SK-N-SH treated with all-trans-retinoic acid at 6 μM for 48 hours (cell line): Measurements from ENCODE around the gene TMEM121B.

Experiments
- ATAC-seq: fragments of 200-7000 bp; cut with Tn5 transposase; 3 replicates; pipeline ENCODE4 v1.9.1; 2020; ENCODE audit warnings: mild to moderate bottlenecking, moderate library complexity
- ARNTL ChIP-seq: fragments of 450-650 bp; formaldehyde crosslinking; IDR thresholded peaks from 2 replicates; pipeline ENCODE4 v1.5.0; 2020; ENCODE audit warnings: low read depth, mild to moderate bottlenecking, moderate library complexity, borderline replicate concordance
- BACH2 ChIP-seq: fragments of 250-450 bp; sonication (Bioruptor Pico); IDR thresholded peaks from 2 replicates; pipeline ENCODE4 v1.9.0; 2021; ENCODE audit warnings: mild to moderate bottlenecking, borderline replicate concordance
- CREB5 ChIP-seq: fragments of 250-450 bp; sonication (Bioruptor Pico); IDR thresholded peaks from 2 replicates; pipeline ENCODE4 v1.5.1; 2020; ENCODE audit warnings: low read depth, mild to moderate bottlenecking, moderate library complexity
- CSDC2 ChIP-seq: fragments of 250-450 bp; sonication (Bioruptor Pico); IDR thresholded peaks from 2 replicates; pipeline ENCODE4 v1.5.0; 2020; ENCODE audit warnings: mild to moderate bottlenecking, moderate library complexity
- CSRNP3 ChIP-seq: fragments of 250-450 bp; sonication (Bioruptor Pico); IDR thresholded peaks from 2 replicates; pipeline ENCODE4 v1.5.1; 2021; ENCODE audit warnings: mild to moderate bottlenecking, moderate library complexity
- ESRRG ChIP-seq: fragments of 250-450 bp; sonication (Bioruptor Pico); IDR thresholded peaks from 2 replicates; pipeline ENCODE4 v1.6.1; 2021; ENCODE audit warnings: mild to moderate bottlenecking
- GLIS3 ChIP-seq: fragments of 250-450 bp; sonication (Bioruptor Pico); IDR thresholded peaks from 2 replicates; pipeline ENCODE4 v1.5.0; 2020; ENCODE audit warnings: mild to moderate bottlenecking, moderate library complexity
- ISL1 ChIP-seq: fragments of 250-450 bp; sonication (Bioruptor Pico); IDR thresholded peaks from 2 replicates; pipeline ENCODE4 v2.1.2; 2022; ENCODE audit warnings: mild to moderate bottlenecking, moderate library complexity
- OSR1 ChIP-seq: fragments of 250-450 bp; sonication (Bioruptor Pico); IDR thresholded peaks from 2 replicates; pipeline ENCODE4 v1.8.0; 2022; ENCODE audit warnings: moderate library complexity, mild to moderate bottlenecking, inconsistent platforms
- PATZ1 ChIP-seq: fragments of 250-450 bp; sonication (Bioruptor Pico); IDR thresholded peaks from 2 replicates; pipeline ENCODE4 v1.8.0; 2020; ENCODE audit warnings: mild to moderate bottlenecking, moderate library complexity, borderline replicate concordance
- POU6F1 ChIP-seq: fragments of 250-450 bp; sonication (Bioruptor Pico); IDR thresholded peaks from 2 replicates; pipeline ENCODE4 v1.8.0; 2021; ENCODE audit warnings: low read depth, mild to moderate bottlenecking, moderate library complexity, borderline replicate concordance
- RARB ChIP-seq: fragments of 250-450 bp; sonication (Bioruptor Pico); IDR thresholded peaks from 2 replicates; pipeline ENCODE4 v1.8.0; 2021; ENCODE audit warnings: mild to moderate bottlenecking, moderate library complexity
- SNAI2 ChIP-seq: fragments of 250-450 bp; sonication (Bioruptor Pico); IDR thresholded peaks from 2 replicates; pipeline ENCODE4 v1.5.0; 2020; ENCODE audit warnings: mild to moderate bottlenecking, moderate library complexity
- TOX ChIP-seq: fragments of 250-450 bp; sonication (Bioruptor Pico); IDR thresholded peaks from 2 replicates; pipeline ENCODE4 v1.8.0; 2021; ENCODE audit warnings: mild to moderate bottlenecking, moderate library complexity, borderline replicate concordance
- TSHZ2 ChIP-seq: fragments of 250-450 bp; sonication (Bioruptor Pico); IDR thresholded peaks from 2 replicates; pipeline ENCODE4 v1.5.0; 2020; ENCODE audit warnings: mild to moderate bottlenecking, moderate library complexity
- ZC3H10 ChIP-seq: fragments of 250-450 bp; sonication (Bioruptor Pico); IDR thresholded peaks from 2 replicates; pipeline ENCODE4 v1.5.1; 2021; ENCODE audit warnings: mild to moderate bottlenecking, moderate library complexity
- ZFP3 ChIP-seq: fragments of 250-450 bp; sonication (Bioruptor Pico); IDR thresholded peaks from 2 replicates; pipeline ENCODE4 v1.5.0; 2020; ENCODE audit warnings: mild to moderate bottlenecking, moderate library complexity
- ZFP30 ChIP-seq: fragments of 450-650 bp; formaldehyde crosslinking; IDR thresholded peaks from 2 replicates; pipeline ENCODE4 v1.5.0; 2022; ENCODE audit warnings: mild to moderate bottlenecking, moderate library complexity
- ZNF565 ChIP-seq: fragments of 450-650 bp; formaldehyde crosslinking; conservative IDR thresholded peaks from 2 replicates; pipeline ENCODE4 v1.5.0; 2020; ENCODE audit warnings: low read depth, mild to moderate bottlenecking, moderate library complexity
- ZNF70 ChIP-seq: fragments of 450-650 bp; formaldehyde crosslinking; IDR thresholded peaks from 2 replicates; pipeline ENCODE4 v1.5.0; 2020; ENCODE audit warnings: mild to moderate bottlenecking, moderate library complexity
- ZNF8 ChIP-seq: fragments of 450-650 bp; formaldehyde crosslinking; IDR thresholded peaks from 2 replicates; pipeline ENCODE4 v1.5.0; 2020; ENCODE audit warnings: mild to moderate bottlenecking, moderate library complexity

TMEM121B gene

GRCh38 chr22:17164392-17165024 lies 43.3 kb upstream of the TMEM121B start:
- ATAC-seq: no peak
- no peak for TF ChIP-seq ZFP3 (CRISPR knock-in tag)
- TF ChIP-seq TSHZ2 (CRISPR knock-in tag): no peak
- no peak for TF ChIP-seq SNAI2
- TF ChIP-seq BACH2 (CRISPR knock-in tag): no peak
- no peak for TF ChIP-seq CSRNP3
- no peak for TF ChIP-seq ARNTL (CRISPR knock-in tag)
- TF ChIP-seq CREB5 (CRISPR knock-in tag): no peak
- TF ChIP-seq ZNF565 (CRISPR knock-in tag): no peak
- no peak for TF ChIP-seq ZC3H10 (CRISPR knock-in tag)
- TF ChIP-seq ZNF70: no peak
- TF ChIP-seq, all 23 proteins: peak for 0

- no peak for ATAC-seq
- TF ChIP-seq ZNF70: no peak
- no peak for TF ChIP-seq RARB (CRISPR knock-in tag)
- no peak for TF ChIP-seq ZFP30
- TF ChIP-seq ARNTL (CRISPR knock-in tag): no peak
- TF ChIP-seq ESRRG (CRISPR knock-in tag): no peak
- TF ChIP-seq POU6F1 (CRISPR knock-in tag): no peak
- TF ChIP-seq ZC3H10 (CRISPR knock-in tag): no peak
- no peak for TF ChIP-seq GLIS3 (CRISPR knock-in tag)
- no peak for TF ChIP-seq CSDC2 (CRISPR knock-in tag)
- TF ChIP-seq ZNF8: no peak
- TF ChIP-seq TSHZ2 (CRISPR knock-in tag): no peak
- no peak for TF ChIP-seq CSRNP3
- TF ChIP-seq SNAI2: no peak
- no peak for TF ChIP-seq ZFP3 (CRISPR knock-in tag)
- TF ChIP-seq CREB5 (CRISPR knock-in tag): no peak
- no peak for TF ChIP-seq BACH2 (CRISPR knock-in tag)
- no peak for TF ChIP-seq OSR1 (CRISPR knock-in tag)
- no peak for TF ChIP-seq ISL1
- no peak for TF ChIP-seq PATZ1
- TF ChIP-seq TOX (CRISPR knock-in tag): no peak
- TF ChIP-seq, all 23 proteins: peak for 0
Observed at GRCh38 chr22:17162731-17163130, 41.6 kb upstream of the TMEM121B start.
